Natural killer cell treated with Interleukin-12 subunit alpha and Interleukin-12 subunit beta and Interleukin-15 and Interleukin-18, amount 100 ng/mL, for 72 hours (primary cell): ENCODE measurements around the gene FTCDNL1. TPM values are rescaled to one million over a fixed set of nuclear protein-coding genes. Genes with fewer than 3 reads are reported as not detected.

ENCODE experiments used
- ATAC-seq, 2 donors: fragments of 150-1000 bp; cut with Tn5 transposase in 1 of 2; sonication (Bioruptor Pico), chemical (Tn5 transposase) in 1 of 2; 2 replicates each; pipeline ENCODE4 v1.10.0; 2021
- DNase-seq: peaks from one replicate; pipeline ENCODE4 v3.0.0; 2022; ENCODE audit warnings: low spot score
- H3K27ac Mint-ChIP-seq, 2 donors: 1 replicate in 1 of 2; 2 replicates in 1 of 2; pipeline ENCODE4 v1.8.0; 2022; ENCODE audit warnings: mixed read lengths in 2 of 2, mild to moderate bottlenecking in 1 of 2, moderate library complexity in 1 of 2
- H3K27me3 Mint-ChIP-seq, 2 donors: 1 replicate in 1 of 2; 2 replicates in 1 of 2; pipeline ENCODE4 v1.8.0; 2022; ENCODE audit warnings: mixed read lengths in 2 of 2
- H3K36me3 Mint-ChIP-seq: one replicate; pipeline ENCODE4 v1.8.0; 2022; ENCODE audit warnings: mixed read lengths
- H3K4me1 Mint-ChIP-seq, 2 donors: 1 replicate in 1 of 2; 2 replicates in 1 of 2; pipeline ENCODE4 v1.8.0; 2022; ENCODE audit warnings: low read depth in 2 of 2, mixed read lengths in 2 of 2, mild to moderate bottlenecking in 1 of 2
- H3K4me3 Mint-ChIP-seq: one replicate; pipeline ENCODE4 v1.8.0; 2022; ENCODE audit warnings: mixed read lengths
- H3K9me3 Mint-ChIP-seq: 2 replicates; pipeline ENCODE4 v1.8.0; 2022; ENCODE audit warnings: mixed read lengths
- total RNA-seq, 2 donors: library from RNA; stranded (reverse); gene quantifications; one replicate each; pipeline ENCODE4 v1.2.3, GENCODE V29; 2022

Gene FTCDNL1
- total RNA-seq, 2 donors from 2014 or later = 0.48 to 2.2 TPM

DNA sequence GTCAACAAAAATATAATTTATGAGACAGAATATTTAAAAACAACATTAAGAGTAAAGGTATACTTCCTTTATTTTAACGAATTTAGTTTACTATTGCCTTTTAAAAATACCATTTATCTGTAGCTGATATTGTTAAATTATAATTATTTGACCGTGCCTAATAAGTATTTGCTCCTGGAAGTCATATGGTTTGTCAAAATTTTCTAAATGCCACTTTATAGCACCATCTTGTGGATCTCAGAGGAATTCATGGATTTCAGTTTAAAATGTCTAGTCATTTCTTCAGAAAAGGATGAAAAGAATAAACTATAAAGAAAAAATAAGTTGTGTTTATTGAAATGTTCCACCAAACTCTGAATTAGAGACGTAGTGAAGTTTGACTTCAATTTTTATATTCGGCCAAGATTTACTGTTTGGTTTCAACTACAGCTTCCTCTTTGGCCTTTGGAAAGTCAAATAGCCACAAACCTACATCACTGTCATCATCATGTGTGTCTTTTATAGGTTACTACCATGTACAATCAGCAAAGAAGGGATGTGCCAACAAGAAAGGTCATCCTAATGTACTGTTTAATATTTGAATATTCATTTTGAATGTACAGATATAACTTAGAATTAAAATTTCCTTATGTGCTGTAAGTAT lies 10.3 kb upstream of the FTCDNL1 start:
- Mint-ChIP-seq H3K9me3 (no peaks in the 10 kb centered on the region), H3K4me1 (no peaks in the 10 kb centered on the region), H3K27ac (no peak overlapping the region), H3K4me3 (no peak overlapping the region), H3K36me3 (no peaks in the 10 kb centered on the region), H3K27me3 (peaks cover 20 to 30% of the 10 kb centered on the region in 2 donors)
- DNase-seq = no peak
- ATAC-seq = no peak

GRCh38 chr2:199855812-199856211 lies 4.8 kb upstream of the FTCDNL1 start:
- DNase-seq (no peak), ATAC-seq (no peak)
- Mint-ChIP-seq H3K9me3 (no peaks in the 10 kb centered on the region), H3K36me3 (no peaks in the 10 kb centered on the region), H3K4me1 (peaks cover 5 to 6% of the 10 kb centered on the region in 2 donors), H3K4me3 (no peak overlapping the region), H3K27me3 (peaks cover 17 to 18% of the 10 kb centered on the region in 2 donors), H3K27ac (no peak overlapping the region)

- Mint-ChIP-seq H3K36me3 (no peaks in the 10 kb centered on the region), H3K9me3 (no peaks in the 10 kb centered on the region), H3K4me1 (peaks cover 5 to 6% of the 10 kb centered on the region in 2 donors), H3K4me3 (no peak overlapping the region), H3K27me3 (peaks cover 0 to 10% of the 10 kb centered on the region in 2 donors), H3K27ac (peak overlapping the region in 1 of 2 donors; percentile 82)
- ATAC-seq (no peak), DNase-seq (no peak)
These were observed 891 bp upstream of the FTCDNL1 start for GRCh38 chr2:199851883-199852282.

DNA sequence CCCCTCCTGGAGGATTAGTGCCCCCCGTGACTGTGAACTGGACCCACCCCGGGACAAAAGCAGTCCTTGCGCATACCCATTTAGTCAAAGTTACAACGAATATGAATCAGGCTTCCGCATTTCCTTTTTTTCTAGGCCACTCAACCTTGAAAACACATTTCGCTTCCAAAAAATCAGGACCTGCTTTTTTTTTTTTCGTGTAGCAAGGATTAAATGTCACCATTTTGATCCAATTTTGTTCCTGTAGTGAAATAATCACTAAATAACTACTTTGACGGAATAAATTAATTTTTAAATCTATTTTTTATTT lies 464 bp upstream of the FTCDNL1 start:
- ATAC-seq (no peak), DNase-seq (no peak)
- Mint-ChIP-seq H3K36me3 (no peaks in the 10 kb centered on the region), H3K27ac (peak overlapping the region; percentile 76 to 82), H3K4me1 (peaks cover 5 to 6% of the 10 kb centered on the region in 2 donors), H3K4me3 (peak overlapping the region; percentile 96), H3K27me3 (peaks cover 0 to 7% of the 10 kb centered on the region in 2 donors), H3K9me3 (no peaks in the 10 kb centered on the region)

DNA sequence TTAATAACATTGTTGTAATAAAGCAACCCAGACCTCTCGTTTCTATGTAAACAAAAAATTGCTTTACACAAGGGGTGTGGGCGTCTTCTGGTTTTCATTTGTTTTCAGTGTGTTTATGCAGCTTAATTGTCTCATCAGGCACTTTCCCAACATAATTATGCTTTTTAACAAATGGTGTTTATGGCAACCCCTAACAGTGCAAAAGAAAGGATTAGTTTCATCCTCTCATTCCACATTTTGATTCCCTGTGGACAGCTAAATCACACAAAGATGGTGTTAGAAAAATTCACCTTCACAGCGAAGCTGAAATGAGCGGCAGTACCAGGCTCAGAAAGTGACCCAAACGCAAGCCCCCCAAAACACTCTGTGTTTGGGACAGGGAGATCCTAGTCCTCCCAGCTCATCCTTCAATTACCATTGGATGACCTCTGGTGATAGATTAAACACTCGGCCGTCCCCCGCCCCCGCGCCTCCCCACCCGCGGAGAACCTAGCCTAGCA lies 724 bp downstream of the FTCDNL1 start:
- H3K27me3 Mint-ChIP-seq = peaks cover 0 to 5% of the 10 kb centered on the region in 2 donors

GRCh38 chr2:199848389-199849130 lies 2.4 kb downstream of the FTCDNL1 start:
- H3K27me3 Mint-ChIP-seq = peaks cover 0 to 4% of the 10 kb centered on the region in 2 donors
- H3K9me3 Mint-ChIP-seq = no peaks in the 10 kb centered on the region
- peaks cover 5 to 6% of the 10 kb centered on the region in 2 donors for H3K4me1 Mint-ChIP-seq
- no peaks in the 10 kb centered on the region for H3K36me3 Mint-ChIP-seq
- ATAC-seq (no peak), DNase-seq (no peak)
- no peak overlapping the region for H3K27ac Mint-ChIP-seq
- no peak overlapping the region for H3K4me3 Mint-ChIP-seq

More for the DNA sequence above, 724 bp downstream of the FTCDNL1 start:
- Mint-ChIP-seq H3K4me1 (peaks cover 5 to 6% of the 10 kb centered on the region in 2 donors), H3K9me3 (no peaks in the 10 kb centered on the region), H3K36me3 (no peaks in the 10 kb centered on the region), H3K4me3 (peak overlapping the region; percentile 52), H3K27ac (no peak overlapping the region)
- DNase-seq = no peak
- no peak for ATAC-seq

- H3K36me3 Mint-ChIP-seq = no peaks in the 10 kb centered on the region
- ATAC-seq (no peak), DNase-seq (no peak)
- peaks cover 0 to 4% of the 10 kb centered on the region in 2 donors for H3K27me3 Mint-ChIP-seq
- H3K4me1 Mint-ChIP-seq = peaks cover 5 to 6% of the 10 kb centered on the region in 2 donors
- no peak overlapping the region for H3K27ac Mint-ChIP-seq
- no peak overlapping the region for H3K4me3 Mint-ChIP-seq
- H3K9me3 Mint-ChIP-seq = no peaks in the 10 kb centered on the region
These were observed 3.7 kb downstream of the FTCDNL1 start for GRCh38 chr2:199847181-199847864.

DNA sequence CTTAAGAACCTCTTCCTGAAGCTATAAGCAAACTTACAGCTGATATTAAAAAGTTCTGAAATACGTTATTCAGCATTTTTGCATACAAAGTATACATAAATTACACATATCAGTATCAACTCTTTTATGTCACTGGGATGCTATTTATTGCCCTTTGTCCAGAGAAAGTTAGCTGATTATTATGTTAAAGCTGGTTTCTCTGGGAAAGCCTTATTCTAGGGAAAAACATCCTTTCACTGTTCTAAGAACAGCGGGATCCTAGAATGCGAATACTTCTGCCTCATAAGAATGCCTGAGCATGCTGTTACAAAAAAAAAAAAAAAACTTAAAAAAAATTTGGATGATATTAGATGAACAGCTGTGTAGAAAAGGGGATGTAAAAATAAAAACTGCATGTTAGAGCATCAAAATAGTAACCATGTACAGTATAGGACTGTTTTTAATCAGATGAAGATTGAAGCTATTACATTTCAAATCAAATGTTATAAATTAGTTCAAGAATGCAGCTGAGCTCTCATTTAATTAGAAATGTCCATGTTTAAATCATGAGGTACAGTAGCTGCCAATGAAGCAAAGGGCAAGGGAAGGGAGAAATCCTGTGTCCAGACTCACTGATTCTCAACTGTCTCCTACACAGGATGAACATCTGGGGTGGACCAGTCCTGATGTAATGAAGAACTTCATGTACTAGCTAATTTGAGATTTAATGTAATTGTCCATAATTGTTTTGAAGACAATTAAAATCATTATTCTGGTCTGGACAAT lies 8.2 kb downstream of the FTCDNL1 start:
- Mint-ChIP-seq H3K9me3 (no peaks in the 10 kb centered on the region), H3K27ac (no peak overlapping the region), H3K27me3 (peaks cover 0 to 15% of the 10 kb centered on the region in 2 donors), H3K4me1 (no peaks in the 10 kb centered on the region), H3K36me3 (no peaks in the 10 kb centered on the region), H3K4me3 (no peak overlapping the region)
- DNase-seq (no peak), ATAC-seq (no peak)

GRCh38 chr2:199841409-199841808 lies 9.6 kb downstream of the FTCDNL1 start:
- no peak for DNase-seq
- no peaks in the 10 kb centered on the region for H3K9me3 Mint-ChIP-seq
- no peaks in the 10 kb centered on the region for H3K4me1 Mint-ChIP-seq
- H3K27ac Mint-ChIP-seq = no peak overlapping the region
- no peak for ATAC-seq
- no peaks in the 10 kb centered on the region for H3K36me3 Mint-ChIP-seq
- peaks cover 0 to 15% of the 10 kb centered on the region in 2 donors for H3K27me3 Mint-ChIP-seq
- no peak overlapping the region for H3K4me3 Mint-ChIP-seq

DNA sequence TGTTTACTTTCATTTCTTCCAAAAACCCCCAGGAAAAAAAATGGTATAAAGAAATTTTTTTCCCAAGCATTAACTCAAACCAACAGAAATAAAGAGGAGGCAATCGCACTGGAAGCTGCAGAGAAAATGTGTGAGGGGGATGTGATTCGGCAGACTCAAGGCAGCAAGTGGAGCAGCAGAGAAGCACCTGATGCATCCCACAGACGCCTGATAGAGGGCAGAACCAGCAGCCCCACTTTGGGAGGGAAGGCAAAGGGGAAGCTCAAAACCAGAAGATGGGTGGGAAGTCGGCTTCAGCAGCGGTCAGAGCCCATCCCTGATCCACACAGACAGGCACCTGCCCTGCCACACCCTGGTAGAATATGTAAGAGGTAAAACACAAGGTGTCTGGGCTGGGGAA lies 12.6 kb downstream of the FTCDNL1 start:
- Mint-ChIP-seq H3K27me3 (peaks cover 0 to 15% of the 10 kb centered on the region in 2 donors), H3K4me1 (no peaks in the 10 kb centered on the region), H3K36me3 (no peaks in the 10 kb centered on the region), H3K27ac (no peak overlapping the region), H3K9me3 (no peaks in the 10 kb centered on the region), H3K4me3 (no peak overlapping the region)
- DNase-seq (no peak), ATAC-seq (no peak)

DNA sequence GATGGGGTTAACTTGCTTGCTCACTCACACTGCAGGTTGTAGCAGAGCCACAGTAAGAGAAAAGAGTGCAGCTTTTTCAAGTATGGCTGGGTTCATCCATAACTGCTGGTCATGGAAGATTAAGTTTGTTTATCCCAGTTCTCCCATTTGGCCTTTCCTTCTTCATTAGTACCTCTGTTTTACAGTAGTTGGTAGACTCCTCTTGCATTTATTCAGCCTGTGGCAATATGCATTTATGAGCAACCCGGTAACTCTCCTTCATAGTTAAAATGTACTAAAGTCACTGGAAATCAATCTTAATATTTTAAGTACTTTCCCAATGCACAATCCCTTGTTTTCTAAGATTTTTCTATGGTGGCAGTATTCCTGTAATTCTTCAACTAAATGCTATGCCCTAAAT lies 14.0 kb downstream of the FTCDNL1 start:
- H3K4me3 Mint-ChIP-seq = no peak overlapping the region
- peaks cover 0 to 15% of the 10 kb centered on the region in 2 donors for H3K27me3 Mint-ChIP-seq
- no peaks in the 10 kb centered on the region for H3K4me1 Mint-ChIP-seq
- no peaks in the 10 kb centered on the region for H3K9me3 Mint-ChIP-seq
- DNase-seq (no peak), ATAC-seq (no peak)
- no peak overlapping the region for H3K27ac Mint-ChIP-seq
- H3K36me3 Mint-ChIP-seq = no peaks in the 10 kb centered on the region

DNA sequence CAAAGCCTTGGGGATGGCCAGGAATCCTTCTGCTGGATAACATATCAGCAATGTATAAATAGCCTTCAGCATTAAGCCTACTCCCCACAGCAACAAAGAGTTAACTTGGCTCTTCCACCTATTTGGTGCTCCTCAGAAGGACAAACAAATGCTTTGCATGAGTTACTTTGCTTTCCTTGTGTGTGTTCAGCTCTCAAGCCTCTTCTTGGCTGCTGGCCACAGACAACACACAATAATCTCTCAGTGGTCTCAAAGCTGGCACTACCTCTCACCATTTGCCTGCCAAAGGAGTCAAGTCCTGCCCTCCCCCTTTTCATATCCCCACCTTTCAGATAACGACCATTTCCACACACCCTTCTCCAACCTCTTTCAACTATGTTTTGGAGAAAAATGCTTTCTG lies 17.5 kb downstream of the FTCDNL1 start:
- H3K36me3 Mint-ChIP-seq = no peaks in the 10 kb centered on the region
- DNase-seq = no peak
- peaks cover 0 to 5% of the 10 kb centered on the region in 2 donors for H3K27me3 Mint-ChIP-seq
- no peak for ATAC-seq
- no peaks in the 10 kb centered on the region for H3K9me3 Mint-ChIP-seq
- H3K27ac Mint-ChIP-seq = no peak overlapping the region
- H3K4me1 Mint-ChIP-seq = no peaks in the 10 kb centered on the region
- no peak overlapping the region for H3K4me3 Mint-ChIP-seq

DNA sequence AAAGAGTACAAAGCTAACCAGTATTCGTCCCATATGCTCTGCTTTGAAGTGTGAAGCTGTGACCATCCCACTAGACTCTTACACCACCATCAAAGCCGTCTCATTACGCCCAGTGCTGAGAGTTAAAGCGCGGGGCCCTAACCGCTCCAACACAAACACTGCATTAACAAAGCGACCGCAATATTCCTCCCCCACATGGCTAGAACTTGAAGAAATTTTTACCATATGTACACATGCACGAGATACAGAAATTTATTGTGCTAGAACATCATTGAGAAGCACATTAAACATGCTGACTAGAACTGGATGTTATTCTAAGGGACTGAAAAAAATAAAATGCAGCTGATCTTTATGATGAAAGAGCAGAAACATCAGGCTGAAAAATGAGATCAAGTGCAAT lies 20.5 kb downstream of the FTCDNL1 start:
- ATAC-seq (no peak), DNase-seq (no peak)
- Mint-ChIP-seq H3K9me3 (no peaks in the 10 kb centered on the region), H3K36me3 (no peaks in the 10 kb centered on the region), H3K4me3 (no peak overlapping the region), H3K27me3 (peaks cover 0 to 2% of the 10 kb centered on the region in 2 donors), H3K27ac (no peak overlapping the region), H3K4me1 (no peaks in the 10 kb centered on the region)
